H1 (cell line): ENCODE data around the gene ITGAE. TPM values are rescaled to one million over a fixed set of nuclear protein-coding genes. Genes with fewer than 3 reads are reported as not detected.

Experiments used
- CTCF ChIA-PET: fragments of 300-600 bp; sonication (Branson Sonifier 250); formaldehyde crosslinking; loops from one replicate; lab custom pipeline; 2021; ENCODE audit not compliant: partially characterized antibody; lab: Charles Lee
- POLR2A ChIA-PET: fragments of 300-600 bp; sonication (Branson Sonifier 250); formaldehyde crosslinking; loops from one replicate; lab custom pipeline; 2021; ENCODE audit warnings: inconsistent platforms; ENCODE audit not compliant: partially characterized antibody; lab: Charles Lee
- DNase-seq, 2 experiments: peaks; one replicate each; pipeline versions ENCODE4 v3.0.0 to v3.0.0-alpha.2; 2010 to 2022; ENCODE audit warnings: low spot score in 2 of 2, low read depth in 1 of 2, mixed read lengths in 1 of 2
- FAIRE-seq: peaks from 2 replicates; lab custom pipeline; 2011; peaks lifted over from hg19 to GRCh38; lab: Jason Lieb, UNC
- H2AFZ ChIP-seq: 2 replicates; pipeline ENCODE4 v1.8.1; 2012; ENCODE audit warnings: low read length, inconsistent platforms
- H2AK5ac ChIP-seq: 2 replicates; pipeline ENCODE4 v1.6.1; 2013; ENCODE audit warnings: low read depth, low read length
- H2BK120ac ChIP-seq: replicated peaks from 2 replicates; pipeline ENCODE3; 2013; ENCODE audit warnings: low read depth, low read length, inconsistent platforms
- H2BK12ac ChIP-seq: 2 replicates; pipeline ENCODE4 v1.6.1; 2013; ENCODE audit warnings: low read depth, low read length
- H2BK15ac ChIP-seq: 2 replicates; pipeline ENCODE4 v1.6.1; 2013; ENCODE audit warnings: low read length
- H2BK20ac ChIP-seq: 2 replicates; pipeline ENCODE4 v1.6.1; 2013; ENCODE audit warnings: low read length
- H2BK5ac ChIP-seq: 2 replicates; pipeline ENCODE4 v1.6.1; 2013; ENCODE audit warnings: low read depth, low read length
- H3K14ac ChIP-seq: 2 replicates; pipeline ENCODE4 v1.6.1; 2013; ENCODE audit warnings: inconsistent platforms; ENCODE audit not compliant: insufficient read length
- H3K18ac ChIP-seq: 2 replicates; pipeline ENCODE4 v1.6.1; 2013; ENCODE audit warnings: low read length; ENCODE audit errors: extremely low read depth
- H3K23ac ChIP-seq: 2 replicates; pipeline ENCODE4 v1.6.1; 2013; ENCODE audit warnings: inconsistent platforms; ENCODE audit not compliant: insufficient read length
- H3K23me2 ChIP-seq: 2 replicates; pipeline ENCODE4 v1.6.1; 2013; ENCODE audit warnings: low read depth, low read length
- H3K27ac ChIP-seq: 2 replicates; pipeline ENCODE4 v1.6.1; 2011; ENCODE audit warnings: low read depth, low read length, inconsistent platforms
- H3K27me3 ChIP-seq, 4 experiments: replicated peaks in 1 of 4; 1 replicate in 1 of 4; 2 replicates in 3 of 4; pipeline versions ENCODE4 v1.6.1 to v1.8.1; 2011 to 2013; ENCODE audit warnings: low read length in 3 of 4, mild to moderate bottlenecking in 3 of 4, inconsistent platforms in 2 of 4, mixed read lengths in 2 of 4, moderate library complexity in 1 of 4; ENCODE audit not compliant: control insufficient read depth in 3 of 4, insufficient read depth in 3 of 4; ENCODE audit errors: extremely low read depth in 1 of 4
- H3K36me3 ChIP-seq, 4 experiments: 2 replicates each; pipeline versions ENCODE4 v1.6.1 to v1.8.1; 2011 to 2013; ENCODE audit warnings: mild to moderate bottlenecking in 4 of 4, low read length in 3 of 4, moderate library complexity in 2 of 4, control low read depth in 1 of 4, inconsistent platforms in 1 of 4; ENCODE audit not compliant: insufficient read depth in 4 of 4, control insufficient read depth in 2 of 4
- H3K4ac ChIP-seq: replicated peaks from 2 replicates; pipeline ENCODE3; 2013; ENCODE audit warnings: low read length, low read depth, mixed read lengths, inconsistent platforms; ENCODE audit not compliant: insufficient read length
- H3K4me1 ChIP-seq, 4 experiments: replicated peaks in 1 of 4; 1 replicate in 1 of 4; 2 replicates in 3 of 4; pipeline versions ENCODE4 v1.6.1 to v1.8.1; 2011 to 2013; ENCODE audit warnings: low read length in 3 of 4, inconsistent platforms in 2 of 4, mixed read lengths in 1 of 4; ENCODE audit not compliant: insufficient read depth in 4 of 4, control insufficient read depth in 3 of 4
- H3K4me2 ChIP-seq, 2 experiments: 2 replicates each; pipeline versions ENCODE4 v1.6.1 to v1.8.1; 2011 to 2013; ENCODE audit warnings: low read depth in 2 of 2, low read length in 2 of 2, control low read depth in 1 of 2, inconsistent platforms in 1 of 2, mild to moderate bottlenecking in 1 of 2; ENCODE audit not compliant: insufficient read depth in 1 of 2
- H3K4me3 ChIP-seq, 4 experiments: fragments of 200-600, 300-600 bp in 1 of 4; sonication (generic), shearing (Covaris generic), sonication (Bioruptor Twin) in 1 of 4; 2 replicates each; pipeline versions ENCODE4 v1.5.1 to v1.8.1; 2011 to 2016; ENCODE audit warnings: low read length in 4 of 4, low read depth in 3 of 4, control low read depth in 2 of 4, inconsistent platforms in 2 of 4, mild to moderate bottlenecking in 2 of 4, mixed read lengths in 1 of 4, moderate library complexity in 1 of 4; ENCODE audit not compliant: insufficient read depth in 2 of 4; ENCODE audit errors: extremely low read depth in 1 of 4
- H3K56ac ChIP-seq: replicated peaks from 2 replicates; pipeline ENCODE3; 2013; ENCODE audit warnings: low read depth, mild to moderate bottlenecking, mixed read lengths, low read length, inconsistent platforms; ENCODE audit not compliant: insufficient read length
- H3K79me1 ChIP-seq: 2 replicates; pipeline ENCODE4 v1.6.1; 2013; ENCODE audit warnings: low read depth, low read length, control low read depth
- H3K79me2 ChIP-seq, 2 experiments: 2 replicates each; pipeline versions ENCODE4 v1.6.1 to v1.8.1; 2012 to 2013; ENCODE audit warnings: low read length in 2 of 2, mild to moderate bottlenecking in 2 of 2, inconsistent platforms in 1 of 2; ENCODE audit not compliant: insufficient read depth in 2 of 2, control insufficient read depth in 1 of 2
- H3K9ac ChIP-seq, 4 experiments: replicated peaks in 1 of 4; 1 replicate in 1 of 4; 2 replicates in 3 of 4; pipeline versions ENCODE4 v1.6.1 to v1.8.1; 2011 to 2013; ENCODE audit warnings: low read depth in 3 of 4, low read length in 3 of 4, control low read depth in 2 of 4, mild to moderate bottlenecking in 2 of 4, moderate library complexity in 2 of 4, inconsistent platforms in 1 of 4; ENCODE audit errors: extremely low read depth in 1 of 4
- H3K9me3 ChIP-seq, 2 experiments: 2 replicates each; pipeline versions ENCODE4 v1.6.1 to v1.8.1; 2012 to 2013; ENCODE audit warnings: mild to moderate bottlenecking in 2 of 2, moderate library complexity in 2 of 2, control low read depth in 1 of 2, inconsistent platforms in 1 of 2, low read depth in 1 of 2, low read length in 1 of 2, mixed read lengths in 1 of 2; ENCODE audit not compliant: insufficient read depth in 2 of 2
- H4K20me1 ChIP-seq, 2 experiments: replicated peaks in 1 of 2; 2 replicates each; pipeline versions ENCODE3 to v1.8.1; 2011 to 2013; ENCODE audit warnings: inconsistent platforms in 2 of 2, low read length in 2 of 2, mild to moderate bottlenecking in 1 of 2; ENCODE audit not compliant: insufficient read depth in 2 of 2, control insufficient read depth in 1 of 2
- H4K5ac ChIP-seq: 2 replicates; pipeline ENCODE4 v1.6.1; 2013; ENCODE audit warnings: low read length, low read depth, mixed read lengths, inconsistent platforms; ENCODE audit not compliant: insufficient read length
- H4K8ac ChIP-seq: 2 replicates; pipeline ENCODE4 v1.8.0; 2013; ENCODE audit warnings: mild to moderate bottlenecking, moderate library complexity, low read length, inconsistent platforms; ENCODE audit not compliant: insufficient read depth; ENCODE audit errors: extremely low read depth
- H4K91ac ChIP-seq: replicated peaks from 2 replicates; pipeline ENCODE3; 2013; ENCODE audit warnings: low read length, mixed read lengths, inconsistent platforms; ENCODE audit not compliant: insufficient read length
- CHD2 ChIP-seq: IDR thresholded peaks from 2 replicates; pipeline ENCODE4 v1.6.1; 2012; ENCODE audit warnings: low read length, improper control_type of control experiment
- CTBP2 ChIP-seq: IDR thresholded peaks from 2 replicates; pipeline ENCODE4 v1.7.0; 2011; ENCODE audit warnings: borderline replicate concordance, mild to moderate bottlenecking, moderate library complexity, mixed read lengths, low read length; ENCODE audit not compliant: insufficient read depth, insufficient read length
- EZH2 ChIP-seq: fragments of 200-600 bp; sonication (generic); IDR thresholded peaks from 2 replicates; pipeline ENCODE4 v1.7.1; 2012; ENCODE audit warnings: low read depth, mild to moderate bottlenecking, moderate library complexity, low read length, inconsistent platforms; ENCODE audit not compliant: severe bottlenecking
- HDAC6 ChIP-seq: IDR thresholded peaks from one replicate; pipeline ENCODE4 v1.7.1; 2012; ENCODE audit warnings: low read depth, mild to moderate bottlenecking, inconsistent platforms, low read length, moderate library complexity
- JUN ChIP-seq: IDR thresholded peaks from 2 replicates; pipeline ENCODE4 v1.6.1; 2011; ENCODE audit warnings: low read depth, mild to moderate bottlenecking, improper control_type of control experiment, low read length
- KDM5A ChIP-seq: fragments of 200-600 bp; IDR thresholded peaks from 2 replicates; pipeline ENCODE4 v1.7.1; 2012; ENCODE audit warnings: mild to moderate bottlenecking, low read length, inconsistent platforms, mixed read lengths
- RBBP5 ChIP-seq: IDR thresholded peaks from 2 replicates; pipeline ENCODE4 v1.7.1; 2012; ENCODE audit warnings: low read depth, mild to moderate bottlenecking, inconsistent platforms, low read length, moderate library complexity, borderline replicate concordance
- RFX5 ChIP-seq: IDR thresholded peaks from 2 replicates; pipeline ENCODE4 v1.6.1; 2011; ENCODE audit warnings: low read depth, low read length, improper control_type of control experiment, borderline replicate concordance
- RNF2 ChIP-seq: fragments of 200-900, 300-1000 bp; sonication (generic); IDR thresholded peaks from 2 replicates; pipeline ENCODE4 v1.7.1; 2016; ENCODE audit warnings: borderline replicate concordance, low read depth, mild to moderate bottlenecking, antibody characterized with exemption, low read length; ENCODE audit not compliant: poor library complexity, severe bottlenecking; ENCODE audit errors: missing control alignments
- SIN3A ChIP-seq, 2 experiments: IDR thresholded peaks in 1 of 2; conservative IDR thresholded peaks in 1 of 2; 2 replicates each; pipeline ENCODE4 v1.6.1; 2011 to 2012; ENCODE audit warnings: low read length in 2 of 2, improper control_type of control experiment in 1 of 2, low read depth in 1 of 2, mild to moderate bottlenecking in 1 of 2
- SP1 ChIP-seq: IDR thresholded peaks from 2 replicates; pipeline ENCODE4 v1.6.1; 2011; ENCODE audit warnings: low read depth, low read length
- SUZ12 ChIP-seq: fragments of 200-600 bp; sonication (generic); IDR thresholded peaks from 2 replicates; pipeline ENCODE4 v1.6.1; 2012; ENCODE audit warnings: mild to moderate bottlenecking, inconsistent platforms, low read length, moderate library complexity, mixed read lengths
- WGBS, 2 experiments: shearing (Covaris generic) in 1 of 2; methylation state at CpG; one replicate each; pipeline versions ENCODE4 v1.1.6 to v1.1.7; 2013 to 2015; ENCODE audit warnings: low lambda C conversion rate in 2 of 2, mixed read lengths in 2 of 2, inconsistent platforms in 1 of 2, low coverage in 1 of 2, missing lambda C conversion rate in 1 of 2; ENCODE audit not compliant: insufficient replicate concordance in 2 of 2, insufficient coverage in 1 of 2, insufficient read length in 1 of 2; ENCODE audit errors: extremely low coverage in 1 of 2, missing lambda C conversion rate in 1 of 2; 5-methylcytosine and 5-hydroxymethylcytosine counted together
- polyA plus RNA-seq, 7 experiments: library from polyadenylated mRNA; depleted of rRNA in 3 of 7; stranded (reverse) in 5 of 7; unstranded in 2 of 7; fragments of >200 nt in 5 of 7; fragments of 200-250 nt in 2 of 7; gene quantifications; 1 replicate in 5 of 7; 2 replicates in 1 of 7; 4 replicates in 1 of 7; pipeline versions ENCODE4 v1.2.1 to v1.2.3, GENCODE V29; 2011 to 2013; ENCODE audit warnings: missing spikeins in 2 of 7, mixed read lengths in 2 of 7
- total RNA-seq: library from RNA; stranded (reverse); fragmentation: NEBNext Ultra II Directional; extraction: Animal tissue kit (Norgen Biotek cat#: 25700); gene quantifications from 2 replicates; pipeline ENCODE4 v1.2.1, GENCODE V29; 2021
- TF ChIP-seq, protein P1 (sequence below): IDR thresholded peaks from 2 replicates; pipeline ENCODE4 v1.6.1; 2012; ENCODE audit warnings: inconsistent platforms

ITGAE gene
- total and polyA plus RNA-seq, 2 of the 8 experiments (the other 6 are each of a cell fraction or from before 2014, with no cell fraction given): 23.2 to 43.1 TPM

DNA sequence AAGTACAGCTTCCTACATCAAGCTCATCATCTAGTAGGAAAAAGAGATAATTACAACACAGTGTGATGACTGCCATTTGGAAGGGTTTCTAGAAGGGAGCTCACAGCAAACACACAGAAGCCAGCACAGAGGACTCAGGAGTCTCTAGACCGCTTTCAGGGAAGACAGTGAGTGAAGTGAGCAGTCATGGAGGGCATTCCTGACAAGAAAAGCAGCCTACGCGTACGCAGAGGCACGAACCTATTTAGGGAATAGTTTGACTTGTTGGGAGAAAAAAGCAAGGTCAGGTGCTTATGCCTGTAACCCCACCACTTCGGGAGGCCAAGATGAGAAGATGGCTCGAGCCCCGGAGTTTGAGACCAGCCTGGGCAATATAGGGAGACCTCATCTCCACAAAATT lies 85.7 kb downstream of the ITGAE start:
- Histone ChIP-seq H3K23ac (no peak overlapping the region), H2BK15ac (no peak overlapping the region), H2BK20ac (no peak overlapping the region), H2BK12ac (no peak overlapping the region), H4K20me1 (no peaks in the 10 kb centered on the region), H3K4ac (no peak overlapping the region), H3K4me2 (no peak overlapping the region), H2BK120ac (no peak overlapping the region), H3K4me3 (no peak overlapping the region), H3K9ac (no peak overlapping the region), H3K27ac (no peak overlapping the region), H2BK5ac (no peak overlapping the region), H3K4me1 (no peaks in the 10 kb centered on the region), H3K79me2 (no peaks in the 10 kb centered on the region), H2AFZ (no peak overlapping the region), H3K9me3 (no peaks in the 10 kb centered on the region), H4K91ac (no peak overlapping the region), H3K27me3 (no peaks in the 10 kb centered on the region), H3K14ac (no peak overlapping the region), H4K8ac (no peak overlapping the region), H3K23me2 (no peaks in the 10 kb centered on the region), H3K18ac (no peak overlapping the region), H3K36me3 (peaks cover 9 to 51% (median 20%) of the 10 kb centered on the region in 4 experiments; a peak in 7 of 8 replicates), H2AK5ac (no peak overlapping the region), H3K56ac (no peak overlapping the region), H3K79me1 (no peaks in the 10 kb centered on the region), H4K5ac (no peak overlapping the region)
- CTCF ChIA-PET: interaction anchor here (0.7 to 1.0 kb wide), 2 partner anchors 38 to 112 kb away, joined by 3 read pairs; no protein-coding TSS in a partner anchor
- FAIRE-seq (no peak), DNase-seq (no peak)
- POLR2A ChIA-PET: interaction anchor here (0.8 to 2.4 kb wide), 2 partner anchors 8 to 12 kb away, joined by 3 to 11 read pairs; partner anchors contain the start of gene HASPIN
- WGBS, 2 experiments: 94% methylated on average over 8 of the region's 8 CpGs; no CpG with 5 or more reads in 1 of the 2 experiments
- no peak for TF ChIP-seq SIN3A (conservative IDR thresholded peaks at IDR 0.05 in 1 of 2, IDR thresholded peaks at IDR 0.05 in 1 of 2; ENCODE audit: low read depth in 1 of 2, low read length in 2 of 2)
- no peak for TF ChIP-seq KDM5A
- no peak for TF ChIP-seq JUN
- TF ChIP-seq RFX5: no peak
- no peak for TF ChIP-seq RBBP5
- no peak for TF ChIP-seq CTBP2
- no peak for TF ChIP-seq EZH2
- no peak for TF ChIP-seq HDAC6
- TF ChIP-seq RNF2: no peak
- TF ChIP-seq SP1: no peak
- no peak for TF ChIP-seq CHD2
- no peak for TF ChIP-seq SUZ12
- TF ChIP-seq, protein P1, sequence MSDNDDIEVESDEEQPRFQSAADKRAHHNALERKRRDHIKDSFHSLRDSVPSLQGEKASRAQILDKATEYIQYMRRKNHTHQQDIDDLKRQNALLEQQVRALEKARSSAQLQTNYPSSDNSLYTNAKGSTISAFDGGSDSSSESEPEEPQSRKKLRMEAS: no peak
